CD4-positive, alpha-beta T cell treated with Interleukin-6 for 4 hours (primary cell): ENCODE data around the gene PEF1.

Experiments used
- DNase-seq: peaks from one replicate; pipeline ENCODE4 v3.0.0-alpha.2; 2020; ENCODE audit warnings: mixed read lengths

The PEF1 gene, protein sequence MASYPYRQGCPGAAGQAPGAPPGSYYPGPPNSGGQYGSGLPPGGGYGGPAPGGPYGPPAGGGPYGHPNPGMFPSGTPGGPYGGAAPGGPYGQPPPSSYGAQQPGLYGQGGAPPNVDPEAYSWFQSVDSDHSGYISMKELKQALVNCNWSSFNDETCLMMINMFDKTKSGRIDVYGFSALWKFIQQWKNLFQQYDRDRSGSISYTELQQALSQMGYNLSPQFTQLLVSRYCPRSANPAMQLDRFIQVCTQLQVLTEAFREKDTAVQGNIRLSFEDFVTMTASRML

DNA sequence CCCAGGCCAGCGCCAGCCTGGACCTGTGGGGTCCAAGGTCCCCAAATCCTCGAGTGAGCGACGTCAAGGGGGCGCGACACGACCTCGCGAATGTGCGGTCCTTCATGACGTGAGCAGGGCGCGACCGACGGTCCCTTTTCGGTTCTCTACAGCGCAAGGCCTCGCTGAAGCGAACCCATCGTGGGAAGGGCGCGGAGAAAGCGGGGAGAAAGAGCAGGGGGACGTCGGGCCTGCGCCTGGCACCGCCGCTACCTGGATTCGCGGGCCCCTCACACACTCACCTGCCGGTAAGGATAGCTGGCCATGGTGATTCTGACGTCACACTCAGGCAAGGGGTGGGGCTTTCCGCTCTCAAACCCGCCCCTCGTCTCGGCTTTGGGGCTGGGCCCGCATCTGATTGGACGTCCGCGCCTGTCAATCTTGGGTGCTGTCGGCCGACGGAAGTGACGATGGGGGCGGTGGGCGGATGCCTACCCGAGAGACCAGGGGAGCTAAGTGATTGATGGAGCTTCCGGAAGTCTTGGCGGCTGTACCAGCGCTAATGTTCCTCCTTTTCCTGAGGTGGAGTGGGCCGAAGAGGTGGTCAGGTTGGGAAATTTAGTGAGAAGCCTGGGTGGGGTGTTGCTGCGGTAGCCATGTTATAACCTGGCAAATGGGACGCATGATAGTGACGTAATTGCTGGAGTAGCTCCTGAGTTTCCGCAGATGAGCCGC is at the start of gene PEF1:
Gene PEF1, minus strand, starts transcription at position 317 of the 714 bp plus-strand sequence. Its CDS starts 12 bp downstream, at position 305.
- DNase-seq, result peak; percentile 99

- no peak for DNase-seq
Measured at GRCh38 chr1:31693231-31693630, 48.6 kb upstream of the PEF1 start.

DNA sequence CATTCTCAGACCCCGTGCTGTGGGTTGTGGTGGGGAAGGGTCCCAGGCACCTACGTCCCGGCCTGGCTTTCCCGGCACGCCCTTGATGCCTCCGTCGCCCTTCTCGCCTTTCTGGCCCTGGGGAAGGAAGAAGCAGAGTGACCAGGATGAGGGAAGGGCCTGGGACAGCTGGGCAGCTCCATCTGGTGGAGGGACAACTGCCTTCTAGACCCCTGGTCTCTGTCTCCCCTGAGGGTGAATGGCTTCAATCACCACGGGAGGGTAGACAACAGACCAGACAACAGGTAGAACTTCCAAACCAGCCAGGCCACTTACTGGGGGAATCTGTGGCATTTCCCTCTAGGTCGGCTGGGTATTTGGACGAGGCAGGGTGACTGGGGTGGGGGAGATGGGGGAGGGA is 47.3 kb upstream of the PEF1 start:
- no peak for DNase-seq

- no peak for DNase-seq
Measured at GRCh38 chr1:31691446-31691845, 46.8 kb upstream of the PEF1 start.

- no peak for DNase-seq
Measured at GRCh38 chr1:31690921-31691320, 46.2 kb upstream of the PEF1 start.

- DNase-seq, result no peak
Measured at GRCh38 chr1:31689854-31690253, 45.2 kb upstream of the PEF1 start.

DNA sequence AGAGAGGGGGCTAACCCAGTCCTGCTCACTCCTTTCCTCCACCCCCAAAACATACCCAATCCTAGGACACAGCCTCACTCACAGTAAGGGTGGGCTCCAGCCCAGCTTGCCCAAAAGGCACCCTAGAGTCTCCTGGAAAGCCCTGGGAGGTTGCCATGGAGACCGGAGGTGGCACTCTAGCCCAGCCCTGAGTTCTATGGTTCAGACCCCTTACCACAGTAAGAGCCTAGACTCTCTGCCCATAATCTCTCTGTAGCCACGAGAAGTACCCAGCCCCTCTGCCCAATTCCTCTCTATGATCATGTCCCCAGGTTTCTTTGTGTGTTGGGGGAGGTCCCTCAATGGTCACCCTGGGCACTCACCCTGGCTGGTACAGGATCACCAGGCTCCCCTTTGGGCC is 44.7 kb upstream of the PEF1 start:
- DNase-seq, result no peak

DNA sequence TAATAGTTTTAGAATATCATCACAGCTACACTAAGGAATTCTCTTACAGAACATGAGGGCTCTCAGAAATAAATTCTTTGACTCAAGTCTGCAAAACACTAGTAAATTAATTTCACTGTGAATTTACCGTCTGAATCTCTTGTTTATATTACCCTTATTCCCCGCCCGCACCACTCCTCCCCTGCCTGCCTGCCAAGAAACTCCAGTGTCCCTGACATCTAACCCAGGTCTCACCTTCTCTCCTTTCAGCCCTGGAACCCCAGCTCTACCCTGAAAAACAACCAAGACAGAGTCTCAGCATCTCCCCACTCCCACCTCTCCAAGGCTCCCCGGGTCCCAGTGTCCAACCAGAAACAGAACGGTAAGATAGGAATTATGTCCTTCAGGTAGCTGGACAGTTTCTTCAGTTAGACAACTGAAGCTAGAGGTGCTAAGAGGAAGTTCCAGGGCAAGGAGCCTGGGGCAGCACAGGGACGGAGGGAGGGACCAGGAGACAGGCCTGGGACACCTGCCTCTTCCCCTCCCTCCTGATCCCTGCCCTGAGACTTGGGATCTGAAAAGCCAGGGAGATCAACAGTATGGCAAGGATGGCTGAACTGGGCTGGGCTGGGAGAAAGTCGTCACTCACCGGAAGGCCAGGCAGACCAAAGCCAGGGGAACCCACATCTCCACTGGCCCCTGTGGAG is 43.7 kb upstream of the PEF1 start:
- no peak for DNase-seq

GRCh38 chr1:31687601-31688000 is 42.9 kb upstream of the PEF1 start:
- no peak for DNase-seq

DNA sequence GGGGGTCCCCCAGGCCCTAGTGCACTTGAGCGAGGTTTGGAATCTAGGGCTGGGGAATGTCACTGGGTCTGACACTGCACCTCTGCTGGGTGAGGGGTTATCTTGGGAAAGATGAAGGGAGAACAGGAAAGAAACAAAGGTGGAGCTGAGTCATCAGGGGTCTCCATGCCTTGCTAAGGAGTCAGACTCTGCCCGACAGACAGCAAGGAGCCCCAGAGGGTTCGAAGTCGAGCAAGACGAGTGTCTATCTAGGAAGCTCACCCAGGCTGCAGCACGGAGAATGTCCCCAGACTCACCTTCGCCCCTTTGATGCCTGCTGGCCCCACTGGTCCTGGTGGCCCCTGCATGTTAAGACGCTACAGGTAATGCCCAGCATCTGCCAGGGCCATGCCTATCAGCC is 41.1 kb upstream of the PEF1 start:
- no peak for DNase-seq

DNA sequence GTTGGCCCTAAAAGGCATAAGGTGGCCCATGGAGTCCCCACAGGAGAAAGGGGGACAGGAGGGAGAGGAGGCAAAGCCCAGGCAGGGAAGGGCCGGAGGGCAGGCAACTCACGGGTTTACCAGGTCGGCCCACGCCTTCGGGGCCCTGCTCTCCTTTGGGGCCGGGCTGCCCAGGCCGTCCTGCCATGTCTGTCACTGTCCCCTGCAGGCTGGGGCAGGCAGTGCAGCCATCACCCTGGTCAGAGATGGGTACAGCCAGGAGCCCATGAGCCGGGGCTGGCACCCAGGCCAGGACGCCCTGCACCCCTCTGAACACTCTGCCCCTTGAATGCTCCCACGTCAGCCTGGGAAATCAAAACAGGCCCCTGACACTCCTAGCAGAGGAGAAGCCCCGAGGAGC is 39.3 kb upstream of the PEF1 start:
- no peak for DNase-seq

DNA sequence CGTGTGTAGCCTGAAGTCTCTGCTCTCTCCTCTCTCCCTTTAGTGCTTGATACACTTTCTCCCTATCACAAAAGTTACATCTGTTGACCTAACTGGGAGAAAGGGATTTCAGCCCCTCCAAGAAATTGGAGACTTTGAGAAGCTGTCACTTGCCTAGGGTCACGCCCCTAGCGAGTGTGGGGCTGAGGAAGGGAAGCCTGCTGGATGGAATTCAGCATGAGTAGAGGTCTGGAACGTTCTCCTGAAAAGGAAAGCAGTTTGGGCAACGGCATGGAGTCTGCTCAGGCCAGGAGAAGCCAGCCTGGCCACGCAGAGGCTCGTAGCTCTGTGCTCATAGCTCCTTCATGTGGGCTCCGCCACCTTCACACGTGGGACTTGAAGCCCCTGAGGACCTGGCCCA is 36.7 kb upstream of the PEF1 start:
- DNase-seq, result no peak

GRCh38 chr1:31679676-31680230 is 35.1 kb upstream of the PEF1 start:
- no peak for DNase-seq

GRCh38 chr1:31679091-31679490 is 34.4 kb upstream of the PEF1 start:
- DNase-seq, result no peak

DNA sequence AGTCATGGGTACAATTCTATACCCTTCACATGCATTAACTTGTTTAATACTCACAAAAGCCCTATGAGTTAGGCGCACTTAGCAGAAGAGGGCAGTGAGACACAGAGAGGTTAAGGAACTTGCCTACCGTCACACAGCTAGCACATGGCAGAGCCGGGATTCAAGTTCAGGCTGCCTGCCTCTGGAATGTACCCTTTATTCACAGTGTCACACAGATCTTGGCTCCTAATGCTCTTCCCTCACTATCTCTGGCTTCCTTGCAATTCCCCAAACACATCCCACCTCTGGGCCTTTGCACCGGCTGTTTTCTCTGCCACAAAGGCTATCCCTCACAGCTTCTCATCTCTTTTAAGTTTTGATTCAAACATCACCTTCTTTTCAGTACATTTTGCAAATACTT is 34.0 kb upstream of the PEF1 start:
- no peak for DNase-seq

DNA sequence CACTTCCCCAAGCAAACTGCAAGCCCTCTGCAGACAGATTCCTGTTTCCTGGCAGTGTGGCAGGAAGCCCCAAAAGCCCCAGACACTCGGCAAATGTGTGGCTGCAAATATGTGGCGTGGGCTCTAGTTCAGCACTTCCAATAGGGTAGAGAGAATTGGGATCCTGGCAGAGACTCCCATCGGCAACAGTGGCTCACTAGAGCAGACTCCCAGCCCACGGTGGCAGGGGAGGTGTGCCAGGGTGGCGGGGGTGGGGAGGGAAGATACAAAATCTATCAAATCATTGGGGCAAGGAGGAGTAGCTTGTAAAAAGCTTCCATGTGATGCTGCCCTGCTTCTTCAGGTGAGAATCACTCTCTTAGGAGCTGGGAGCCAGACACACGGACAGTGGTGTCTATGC is 33.3 kb upstream of the PEF1 start:
- no peak for DNase-seq

GRCh38 chr1:31677401-31677800 is 32.7 kb upstream of the PEF1 start:
- DNase-seq, result no peak

DNA sequence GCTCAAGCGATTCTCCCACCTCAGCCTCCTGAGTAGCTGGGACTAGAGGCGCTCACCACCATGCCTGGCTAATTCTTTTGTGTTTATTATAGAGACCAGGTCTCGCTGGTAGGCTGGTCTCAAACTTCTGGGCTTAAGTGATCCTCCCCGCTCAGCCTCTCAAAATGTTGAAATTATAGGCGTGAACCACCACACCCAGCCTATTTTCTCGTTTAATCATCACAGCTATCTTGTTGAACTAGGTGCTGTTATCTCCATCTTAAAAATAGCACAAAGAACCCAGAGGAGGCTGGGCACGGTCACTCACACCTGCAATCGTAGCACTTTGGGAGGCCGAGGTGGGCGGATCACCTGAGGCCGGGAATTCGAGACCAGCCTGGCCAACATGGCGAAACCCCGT is 31.1 kb upstream of the PEF1 start:
- no peak for DNase-seq

GRCh38 chr1:31675161-31675560 is 30.5 kb upstream of the PEF1 start:
- no peak for DNase-seq

DNA sequence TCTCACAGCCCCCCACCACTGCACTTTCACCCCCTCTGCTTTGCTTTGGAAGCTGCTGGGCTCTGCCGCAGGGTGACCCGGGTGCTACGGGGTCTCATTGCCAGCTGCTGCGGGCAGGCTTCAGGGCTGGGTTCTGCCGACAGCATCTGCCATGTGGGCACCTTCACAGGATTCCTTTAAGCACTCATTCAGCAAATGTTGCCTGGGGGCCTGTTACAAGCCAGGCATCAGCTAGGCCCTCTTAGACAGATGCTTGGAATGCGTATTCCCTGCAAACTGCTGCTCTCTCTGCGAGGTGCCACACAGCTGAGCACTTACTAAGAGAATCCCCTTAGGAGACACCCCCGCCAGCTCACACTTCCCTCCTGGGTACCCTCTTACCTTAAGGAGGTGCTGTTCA is 29.9 kb upstream of the PEF1 start:
- DNase-seq, result no peak

- DNase-seq, result no peak
Measured at GRCh38 chr1:31673433-31673832, 28.8 kb upstream of the PEF1 start.

DNA sequence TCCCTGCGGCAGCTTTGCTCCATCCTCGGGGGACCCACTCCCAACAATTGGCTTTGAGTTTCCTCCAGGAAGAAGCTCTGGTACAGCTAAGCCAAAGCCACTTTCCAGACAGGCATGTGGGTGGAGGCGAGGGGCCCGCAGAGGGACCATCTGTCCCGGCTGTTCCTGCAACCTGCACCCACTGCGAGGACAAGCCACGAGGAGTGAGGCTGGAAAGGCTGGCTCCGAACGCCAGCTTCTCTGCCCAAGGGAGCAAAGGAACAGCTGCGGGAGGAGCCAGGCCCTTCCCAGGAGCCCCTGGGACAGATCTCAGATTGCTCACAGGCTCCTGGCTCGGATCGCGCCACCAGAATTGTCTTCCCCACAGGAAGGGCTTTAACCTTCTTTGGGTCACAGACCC is 28.3 kb upstream of the PEF1 start:
- DNase-seq, result no peak

- no peak for DNase-seq
Measured at GRCh38 chr1:31671561-31672201, 27.0 kb upstream of the PEF1 start.
